Neural cell (in vitro differentiated cells): ENCODE results near the gene COG2. TPM values are rescaled to one million over a fixed set of nuclear protein-coding genes. Genes with fewer than 3 reads are reported as not detected.

Source experiments
- H2AFZ ChIP-seq: fragments of 200-600, 300-800 bp; sonication (generic), shearing (Covaris generic); 2 replicates; pipeline ENCODE4 v1.6.0; 2014; ENCODE audit warnings: low read depth, mild to moderate bottlenecking, antibody characterized with exemption, low read length, moderate library complexity
- H3F3A ChIP-seq: fragments of 200-600 bp; shearing (Covaris generic); 2 replicates; pipeline ENCODE4 v1.6.1; 2016; ENCODE audit warnings: mild to moderate bottlenecking, moderate library complexity, mixed read lengths, antibody characterized with exemption, low read length; ENCODE audit not compliant: insufficient read depth, poor library complexity, severe bottlenecking
- H3K27ac ChIP-seq: fragments of 200-600, 300-800 bp; sonication (generic), shearing (Covaris generic); 2 replicates; pipeline ENCODE4 v1.5.1; 2014; ENCODE audit warnings: mild to moderate bottlenecking, low read length, moderate library complexity
- H3K27me3 ChIP-seq: fragments of 300-800, 200-600 bp; sonication (generic), shearing (Covaris generic); 2 replicates; pipeline ENCODE4 v1.6.0; 2014; ENCODE audit warnings: mild to moderate bottlenecking, low read depth, low read length, moderate library complexity; ENCODE audit not compliant: insufficient read depth
- H3K36me3 ChIP-seq: fragments of 300-800, 200-600 bp; sonication (generic), shearing (Covaris generic); 2 replicates; pipeline ENCODE4 v1.5.1; 2014; ENCODE audit warnings: mild to moderate bottlenecking, antibody characterized with exemption, low read length, moderate library complexity; ENCODE audit not compliant: insufficient read depth
- H3K4me2 ChIP-seq: fragments of 300-800, 200-600 bp; sonication (generic), shearing (Covaris generic); 2 replicates; pipeline ENCODE4 v1.6.0; 2014; ENCODE audit warnings: mild to moderate bottlenecking, low read length
- H3K4me3 ChIP-seq: fragments of 300-800, 200-600 bp; sonication (generic), shearing (Covaris generic); 2 replicates; pipeline ENCODE4 v1.5.1; 2014; ENCODE audit warnings: mild to moderate bottlenecking, low read length, moderate library complexity
- H3K79me2 ChIP-seq: fragments of 200-600 bp; shearing (Covaris generic); replicated peaks from 2 replicates; pipeline ENCODE4 v1.6.0; 2014; ENCODE audit warnings: mild to moderate bottlenecking, low read length, moderate library complexity; ENCODE audit not compliant: insufficient read depth
- H3K9ac ChIP-seq: fragments of 300-800, 200-600 bp; sonication (generic), shearing (Covaris generic); 2 replicates; pipeline ENCODE4 v1.6.1; 2016; ENCODE audit warnings: mild to moderate bottlenecking, low read length, mixed read lengths
- H3K9me2 ChIP-seq: fragments of 200-600 bp; shearing (Covaris generic); 2 replicates; pipeline ENCODE4 v1.6.1; 2016; ENCODE audit warnings: mild to moderate bottlenecking, low read length, mixed read lengths; ENCODE audit not compliant: insufficient read depth
- H3K9me3 ChIP-seq: fragments of 200-600, 300-800 bp; sonication (generic), shearing (Covaris generic); 2 replicates; pipeline ENCODE4 v1.6.1; 2016; ENCODE audit warnings: mild to moderate bottlenecking, mixed run types, low read length, moderate library complexity, mixed read lengths
- H4K20me1 ChIP-seq: fragments of 200-600 bp; shearing (Covaris generic); 2 replicates; pipeline ENCODE4 v1.6.1; 2016; ENCODE audit warnings: mild to moderate bottlenecking, mixed run types; ENCODE audit not compliant: insufficient read depth
- CTCF ChIP-seq: fragments of 450-650 bp; IDR thresholded peaks from 2 replicates; pipeline ENCODE4 v1.5.1; 2014; ENCODE audit warnings: antibody characterized with exemption, mild to moderate bottlenecking, moderate library complexity; ENCODE audit not compliant: poor library complexity, severe bottlenecking
- EP300 ChIP-seq: fragments of 450-650 bp; conservative IDR thresholded peaks from 2 replicates; pipeline ENCODE4 v1.6.1; 2014; ENCODE audit warnings: antibody characterized with exemption, mild to moderate bottlenecking, moderate library complexity; ENCODE audit not compliant: poor library complexity, severe bottlenecking
- EZH2 ChIP-seq: fragments of 200-600, 300-800 bp; shearing (Covaris generic), sonication (generic); IDR thresholded peaks from 2 replicates; pipeline ENCODE4 v1.6.1; 2014; ENCODE audit warnings: antibody characterized with exemption, low read length, borderline replicate concordance, mild to moderate bottlenecking; ENCODE audit not compliant: insufficient read depth, poor library complexity, severe bottlenecking
- MXI1 ChIP-seq: fragments of 450-650 bp; conservative IDR thresholded peaks from 2 replicates; pipeline ENCODE4 v1.6.1; 2014; ENCODE audit warnings: antibody characterized with exemption, mild to moderate bottlenecking; ENCODE audit not compliant: poor library complexity, severe bottlenecking
- POLR2AphosphoS5 ChIP-seq: IDR thresholded peaks from 2 replicates; pipeline ENCODE4 v1.6.1; 2012
- RAD21 ChIP-seq: fragments of 450-650 bp; conservative IDR thresholded peaks from 2 replicates; pipeline ENCODE4 v1.6.1; 2014; ENCODE audit warnings: antibody characterized with exemption, mild to moderate bottlenecking, moderate library complexity
- SMC3 ChIP-seq: fragments of 450-650 bp; conservative IDR thresholded peaks from 2 replicates; pipeline ENCODE4 v1.6.1; 2014; ENCODE audit warnings: antibody characterized with exemption, mild to moderate bottlenecking, moderate library complexity; ENCODE audit not compliant: poor library complexity
- TAF1 ChIP-seq: IDR thresholded peaks from 2 replicates; pipeline ENCODE4 v1.6.1; 2012; ENCODE audit warnings: low read depth
- polyA plus RNA-seq: library from polyadenylated mRNA; depleted of rRNA; stranded (reverse); fragments of >200 nt; gene quantifications from 2 replicates; pipeline ENCODE4 v1.2.3, GENCODE V29; 2014
- TF ChIP-seq, protein P1 (sequence below): IDR thresholded peaks from 2 replicates; pipeline ENCODE4 v1.6.1; 2012; ENCODE audit warnings: borderline replicate concordance

Gene COG2
- polyA plus RNA-seq, 1 donor from 2014 or later: 14.5 TPM

DNA sequence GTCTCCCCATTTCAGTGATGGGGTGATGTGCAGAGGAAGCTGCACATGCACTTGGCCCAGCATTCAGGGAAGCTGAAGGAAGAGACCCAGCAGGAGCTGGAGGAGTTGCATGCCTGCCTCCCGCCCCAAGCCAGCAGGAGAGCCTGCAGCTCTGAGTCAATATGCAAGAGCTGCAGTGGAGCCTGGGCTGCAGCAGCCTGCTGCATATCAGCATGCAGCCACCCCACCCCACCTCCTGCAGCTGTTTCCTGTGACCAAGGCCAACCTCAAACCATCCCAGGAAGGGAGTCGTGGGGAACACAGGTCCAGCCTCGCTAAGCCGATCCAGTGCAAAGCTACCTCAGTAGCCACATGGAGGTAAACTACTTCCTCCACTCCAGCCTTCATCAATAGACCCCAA, 52.7 kb downstream of the COG2 start:
- Histone ChIP-seq H3K9me2 (no peaks in the 10 kb centered on the region), H3K36me3 (peaks cover 3% of the 10 kb centered on the region), H3K9ac (no peak overlapping the region), H4K20me1 (no peaks in the 10 kb centered on the region), H3K4me3 (no peak overlapping the region), H2AFZ (no peak overlapping the region), H3K79me2 (no peaks in the 10 kb centered on the region), H3K9me3 (no peaks in the 10 kb centered on the region), H3K27me3 (no peaks in the 10 kb centered on the region), H3K4me2 (no peak overlapping the region), H3F3A (no peaks in the 10 kb centered on the region), H3K27ac (no peak overlapping the region)
- TF ChIP-seq MXI1 (no peak), POLR2AphosphoS5 (no peak), SMC3 (no peak), TAF1 (no peak), CTCF (no peak), EP300 (no peak), EZH2 (no peak), RAD21 (no peak)
- TF ChIP-seq, protein P1, sequence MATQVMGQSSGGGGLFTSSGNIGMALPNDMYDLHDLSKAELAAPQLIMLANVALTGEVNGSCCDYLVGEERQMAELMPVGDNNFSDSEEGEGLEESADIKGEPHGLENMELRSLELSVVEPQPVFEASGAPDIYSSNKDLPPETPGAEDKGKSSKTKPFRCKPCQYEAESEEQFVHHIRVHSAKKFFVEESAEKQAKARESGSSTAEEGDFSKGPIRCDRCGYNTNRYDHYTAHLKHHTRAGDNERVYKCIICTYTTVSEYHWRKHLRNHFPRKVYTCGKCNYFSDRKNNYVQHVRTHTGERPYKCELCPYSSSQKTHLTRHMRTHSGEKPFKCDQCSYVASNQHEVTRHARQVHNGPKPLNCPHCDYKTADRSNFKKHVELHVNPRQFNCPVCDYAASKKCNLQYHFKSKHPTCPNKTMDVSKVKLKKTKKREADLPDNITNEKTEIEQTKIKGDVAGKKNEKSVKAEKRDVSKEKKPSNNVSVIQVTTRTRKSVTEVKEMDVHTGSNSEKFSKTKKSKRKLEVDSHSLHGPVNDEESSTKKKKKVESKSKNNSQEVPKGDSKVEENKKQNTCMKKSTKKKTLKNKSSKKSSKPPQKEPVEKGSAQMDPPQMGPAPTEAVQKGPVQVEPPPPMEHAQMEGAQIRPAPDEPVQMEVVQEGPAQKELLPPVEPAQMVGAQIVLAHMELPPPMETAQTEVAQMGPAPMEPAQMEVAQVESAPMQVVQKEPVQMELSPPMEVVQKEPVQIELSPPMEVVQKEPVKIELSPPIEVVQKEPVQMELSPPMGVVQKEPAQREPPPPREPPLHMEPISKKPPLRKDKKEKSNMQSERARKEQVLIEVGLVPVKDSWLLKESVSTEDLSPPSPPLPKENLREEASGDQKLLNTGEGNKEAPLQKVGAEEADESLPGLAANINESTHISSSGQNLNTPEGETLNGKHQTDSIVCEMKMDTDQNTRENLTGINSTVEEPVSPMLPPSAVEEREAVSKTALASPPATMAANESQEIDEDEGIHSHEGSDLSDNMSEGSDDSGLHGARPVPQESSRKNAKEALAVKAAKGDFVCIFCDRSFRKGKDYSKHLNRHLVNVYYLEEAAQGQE: no peak

- Histone ChIP-seq H4K20me1 (no peaks in the 10 kb centered on the region), H3K27me3 (no peaks in the 10 kb centered on the region), H3K4me2 (no peak overlapping the region), H2AFZ (no peak overlapping the region), H3K9me2 (no peaks in the 10 kb centered on the region), H3F3A (no peaks in the 10 kb centered on the region), H3K36me3 (no peaks in the 10 kb centered on the region), H3K9ac (no peak overlapping the region), H3K27ac (no peak overlapping the region), H3K79me2 (no peaks in the 10 kb centered on the region), H3K9me3 (no peaks in the 10 kb centered on the region), H3K4me3 (no peak overlapping the region)
- TF ChIP-seq SMC3 (no peak), MXI1 (no peak)
Measured at GRCh38 chr1:230696218-230696617, 53.9 kb downstream of the COG2 start.
